ENCODE measurements around the gene SMNDC1.

DNA sequence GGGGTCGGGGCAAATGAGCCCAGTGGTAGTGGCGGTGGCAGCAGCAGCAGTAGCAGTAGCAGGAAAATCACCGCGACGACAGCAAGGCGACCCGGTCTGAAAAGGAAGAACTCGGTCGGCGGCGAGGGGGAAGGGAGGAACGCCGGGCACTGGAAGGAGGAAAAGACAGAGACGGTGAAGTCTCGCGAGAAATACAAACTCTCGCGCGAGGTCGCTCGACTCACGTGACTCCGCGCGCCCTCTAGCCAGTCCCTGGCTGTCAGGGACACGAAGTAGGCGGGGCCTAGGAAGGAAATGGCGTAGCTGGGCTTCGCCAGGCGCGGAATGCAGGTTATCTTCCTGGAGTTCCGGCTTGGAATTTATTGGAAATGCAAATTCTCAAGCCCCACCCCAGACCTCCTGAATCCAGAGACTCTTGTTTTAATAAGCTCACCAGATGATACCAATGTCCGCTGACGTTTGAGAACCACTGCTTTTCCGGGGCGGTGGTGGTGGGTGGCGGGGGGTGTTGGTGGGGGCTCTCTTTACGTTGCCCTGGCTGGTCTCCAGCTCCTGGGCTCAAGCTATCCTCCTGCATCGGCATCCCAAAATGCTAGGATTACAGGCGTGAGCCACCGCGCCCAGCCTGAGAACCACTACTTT, at the start of gene SMNDC1:
- peak; percentile 93 to 96 (median 94) for TF ChIP-seq POLR2AphosphoS5 (IDR thresholded peaks at IDR 0.05)
- TF ChIP-seq, protein P1, sequence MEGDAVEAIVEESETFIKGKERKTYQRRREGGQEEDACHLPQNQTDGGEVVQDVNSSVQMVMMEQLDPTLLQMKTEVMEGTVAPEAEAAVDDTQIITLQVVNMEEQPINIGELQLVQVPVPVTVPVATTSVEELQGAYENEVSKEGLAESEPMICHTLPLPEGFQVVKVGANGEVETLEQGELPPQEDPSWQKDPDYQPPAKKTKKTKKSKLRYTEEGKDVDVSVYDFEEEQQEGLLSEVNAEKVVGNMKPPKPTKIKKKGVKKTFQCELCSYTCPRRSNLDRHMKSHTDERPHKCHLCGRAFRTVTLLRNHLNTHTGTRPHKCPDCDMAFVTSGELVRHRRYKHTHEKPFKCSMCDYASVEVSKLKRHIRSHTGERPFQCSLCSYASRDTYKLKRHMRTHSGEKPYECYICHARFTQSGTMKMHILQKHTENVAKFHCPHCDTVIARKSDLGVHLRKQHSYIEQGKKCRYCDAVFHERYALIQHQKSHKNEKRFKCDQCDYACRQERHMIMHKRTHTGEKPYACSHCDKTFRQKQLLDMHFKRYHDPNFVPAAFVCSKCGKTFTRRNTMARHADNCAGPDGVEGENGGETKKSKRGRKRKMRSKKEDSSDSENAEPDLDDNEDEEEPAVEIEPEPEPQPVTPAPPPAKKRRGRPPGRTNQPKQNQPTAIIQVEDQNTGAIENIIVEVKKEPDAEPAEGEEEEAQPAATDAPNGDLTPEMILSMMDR (IDR thresholded peaks at IDR 0.05 in 8 of 11, conservative IDR thresholded peaks at IDR 0.05 in 3 of 11): peak in 4 of 11 experiments; percentile 19 to 53 (median 36)

All from spleen (tissue), 7 donors.